Prostate gland (tissue), 2 donors: ENCODE results near the gene ABCA2.

ENCODE experiments used
- CTCF ChIP-seq, 4 experiments: fragments of 200-600 bp in 2 of 4; fragments of 450-650 bp in 2 of 4; sonication (generic) in 2 of 4; IDR thresholded peaks; 1 replicate in 3 of 4; 2 replicates in 1 of 4; pipeline ENCODE4 v1.5.1; 2016 to 2019; ENCODE audit warnings: antibody characterized with exemption in 4 of 4, mild to moderate bottlenecking in 2 of 4, moderate library complexity in 2 of 4
- POLR2A ChIP-seq: fragments of 450-650 bp; IDR thresholded peaks from one replicate; pipeline ENCODE4 v1.6.1; 2016; ENCODE audit warnings: antibody characterized with exemption, mild to moderate bottlenecking
- POLR2AphosphoS5 ChIP-seq: sonication (generic); formaldehyde crosslinking; IDR thresholded peaks from one replicate; pipeline ENCODE4 v1.6.1; 2017; ENCODE audit warnings: antibody characterized with exemption

- TF ChIP-seq CTCF (IDR thresholded peaks at IDR 0.05) = no peak
- no peak for TF ChIP-seq POLR2AphosphoS5
- TF ChIP-seq POLR2A = no peak
These were observed 68.9 kb downstream of the ABCA2 start for GRCh38 chr9:136958898-136959850.
